ENCODE measurements around the gene HAAO. TPM values are rescaled to one million over a fixed set of nuclear protein-coding genes. Genes with fewer than 3 reads are reported as not detected.

HAAO gene
- total RNA-seq, 6 experiments from 2014 or later: 0.30 to 0.58 (median 0.47) TPM; not detected in 2

- no peaks in the 10 kb centered on the region for H3K9me3 Mint-ChIP-seq
- H3K4me3 Mint-ChIP-seq: no peak overlapping the region
- no peak overlapping the region for H3K27ac Mint-ChIP-seq
- no peaks in the 10 kb centered on the region; the same call in 1 of the 2 replicates for H3K27me3 Mint-ChIP-seq (ENCODE audit: insufficient read depth)
- TF ChIP-seq, protein P1, sequence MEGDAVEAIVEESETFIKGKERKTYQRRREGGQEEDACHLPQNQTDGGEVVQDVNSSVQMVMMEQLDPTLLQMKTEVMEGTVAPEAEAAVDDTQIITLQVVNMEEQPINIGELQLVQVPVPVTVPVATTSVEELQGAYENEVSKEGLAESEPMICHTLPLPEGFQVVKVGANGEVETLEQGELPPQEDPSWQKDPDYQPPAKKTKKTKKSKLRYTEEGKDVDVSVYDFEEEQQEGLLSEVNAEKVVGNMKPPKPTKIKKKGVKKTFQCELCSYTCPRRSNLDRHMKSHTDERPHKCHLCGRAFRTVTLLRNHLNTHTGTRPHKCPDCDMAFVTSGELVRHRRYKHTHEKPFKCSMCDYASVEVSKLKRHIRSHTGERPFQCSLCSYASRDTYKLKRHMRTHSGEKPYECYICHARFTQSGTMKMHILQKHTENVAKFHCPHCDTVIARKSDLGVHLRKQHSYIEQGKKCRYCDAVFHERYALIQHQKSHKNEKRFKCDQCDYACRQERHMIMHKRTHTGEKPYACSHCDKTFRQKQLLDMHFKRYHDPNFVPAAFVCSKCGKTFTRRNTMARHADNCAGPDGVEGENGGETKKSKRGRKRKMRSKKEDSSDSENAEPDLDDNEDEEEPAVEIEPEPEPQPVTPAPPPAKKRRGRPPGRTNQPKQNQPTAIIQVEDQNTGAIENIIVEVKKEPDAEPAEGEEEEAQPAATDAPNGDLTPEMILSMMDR (IDR thresholded peaks at IDR 0.05): no peak
- H3K4me1 Mint-ChIP-seq (ENCODE audit: low read depth): peaks cover 22% of the 10 kb centered on the region
- no peaks in the 10 kb centered on the region for H3K36me3 Mint-ChIP-seq (ENCODE audit: low read depth)
- no peak for DNase-seq
These were observed 34.2 kb downstream of the HAAO start for GRCh38 chr2:42757981-42758740.

GRCh38 chr2:42756966-42757513 is 35.3 kb downstream of the HAAO start:
- no peaks in the 10 kb centered on the region; the same call in 1 of the 2 replicates for H3K27me3 Mint-ChIP-seq (ENCODE audit: insufficient read depth)
- TF ChIP-seq, protein P1 (IDR thresholded peaks at IDR 0.05): no peak
- H3K4me1 Mint-ChIP-seq (ENCODE audit: low read depth): peaks cover 22% of the 10 kb centered on the region
- no peak for DNase-seq
- no peak overlapping the region for H3K4me3 Mint-ChIP-seq
- H3K27ac Mint-ChIP-seq: no peak overlapping the region
- H3K9me3 Mint-ChIP-seq: no peaks in the 10 kb centered on the region
- no peaks in the 10 kb centered on the region for H3K36me3 Mint-ChIP-seq (ENCODE audit: low read depth)

DNA sequence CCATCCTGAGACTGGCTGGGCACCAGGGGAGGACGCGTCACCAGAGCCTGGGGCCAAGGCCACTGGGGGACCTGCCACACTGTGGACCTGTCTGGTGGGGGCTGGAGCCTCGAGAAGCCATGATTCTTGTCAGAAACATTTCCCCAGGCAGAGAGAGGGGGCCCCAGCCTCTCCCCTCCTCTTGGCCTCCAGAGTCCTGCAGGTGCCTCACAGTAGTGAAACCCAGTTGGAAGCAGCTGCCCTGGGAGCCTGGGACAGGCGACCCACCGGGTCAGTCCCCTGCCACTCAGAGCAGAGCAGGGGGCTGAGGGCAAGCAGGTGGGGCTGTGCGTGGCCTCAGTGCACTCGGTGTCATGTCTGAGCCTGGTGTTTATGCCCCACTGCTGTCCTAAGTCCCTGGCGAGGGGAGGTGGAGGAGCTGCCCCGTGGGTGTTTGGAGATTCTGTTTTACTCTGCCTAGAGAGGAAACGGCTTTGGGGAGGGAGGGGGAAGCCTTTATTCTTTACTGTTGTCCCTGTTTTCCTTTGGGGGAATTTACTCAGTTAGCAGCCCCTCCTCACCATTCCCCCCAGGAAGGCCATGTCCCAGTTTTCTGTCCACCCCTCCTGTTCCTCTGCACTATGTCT is 36.1 kb downstream of the HAAO start:
- Mint-ChIP-seq H3K9me3 (no peaks in the 10 kb centered on the region), H3K36me3 (ENCODE audit: low read depth) (no peaks in the 10 kb centered on the region), H3K4me3 (no peak overlapping the region), H3K27me3 (ENCODE audit: insufficient read depth) (no peaks in the 10 kb centered on the region), H3K27ac (no peak overlapping the region), H3K4me1 (ENCODE audit: low read depth) (peaks cover 22% of the 10 kb centered on the region)
- TF ChIP-seq, protein P1 (IDR thresholded peaks at IDR 0.05): no peak
- DNase-seq: no peak

- H3K27me3 Mint-ChIP-seq (ENCODE audit: insufficient read depth): no peaks in the 10 kb centered on the region; the same call in 1 of the 2 replicates
- no peak for DNase-seq
- no peaks in the 10 kb centered on the region; the same call in 1 of the 2 replicates for H3K36me3 Mint-ChIP-seq (ENCODE audit: low read depth)
- peaks cover 22% of the 10 kb centered on the region for H3K4me1 Mint-ChIP-seq (ENCODE audit: low read depth)
- 0 out of 2 replicates have a peak overlapping the region, but pooled peaks have one; percentile 24 for H3K4me3 Mint-ChIP-seq
- TF ChIP-seq, protein P1 (IDR thresholded peaks at IDR 0.05): no peak
- peak overlapping the region; percentile 51; the same call in 1 of the 2 replicates for H3K27ac Mint-ChIP-seq
- H3K9me3 Mint-ChIP-seq: no peaks in the 10 kb centered on the region
These were observed 37.0 kb downstream of the HAAO start for GRCh38 chr2:42755191-42755880.

DNA sequence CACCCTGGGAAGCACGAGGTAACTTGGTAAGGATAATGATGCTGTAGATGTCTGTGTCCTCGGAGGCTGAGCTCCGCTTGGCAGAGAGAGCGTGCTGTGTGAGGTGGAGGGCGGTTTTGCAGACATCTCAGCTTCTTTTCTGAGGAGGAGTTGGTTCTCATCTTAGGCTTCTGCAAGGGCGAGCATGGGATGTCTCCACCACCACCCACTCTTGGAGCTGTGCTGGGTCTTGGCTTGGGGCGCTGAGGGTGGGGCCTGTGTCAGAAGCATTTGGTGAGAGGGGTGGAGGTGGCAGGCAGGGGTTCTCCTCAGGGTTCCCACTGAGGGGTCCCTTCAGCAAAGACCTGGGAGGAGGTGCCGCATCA is 37.6 kb downstream of the HAAO start:
- H3K36me3 Mint-ChIP-seq (ENCODE audit: low read depth): no peaks in the 10 kb centered on the region; the same call in 1 of the 2 replicates
- H3K9me3 Mint-ChIP-seq: no peaks in the 10 kb centered on the region
- peaks cover 22% of the 10 kb centered on the region for H3K4me1 Mint-ChIP-seq (ENCODE audit: low read depth)
- DNase-seq: no peak
- H3K27me3 Mint-ChIP-seq (ENCODE audit: insufficient read depth): no peaks in the 10 kb centered on the region; the same call in none of the 2 replicates
- 0 out of 2 replicates have a peak overlapping the region, but pooled peaks have one; percentile 24 for H3K4me3 Mint-ChIP-seq
- TF ChIP-seq, protein P1 (IDR thresholded peaks at IDR 0.05): no peak
- peak overlapping the region; percentile 51; the same call in 1 of the 2 replicates for H3K27ac Mint-ChIP-seq

Measured in HFFc6 (cell line).